Esophagus (tissue), 2 donors: ENCODE results near the gene XAB2. TPM values are rescaled to one million over a fixed set of nuclear protein-coding genes. Genes with fewer than 3 reads are reported as not detected.

Experiments
- H3K27ac ChIP-seq, 2 donors: one replicate each; pipeline ENCODE4 v1.5.1; 2013; ENCODE audit warnings: low read depth in 2 of 2, mild to moderate bottlenecking in 2 of 2, inconsistent platforms in 1 of 2, low read length in 1 of 2, moderate library complexity in 1 of 2
- H3K27me3 ChIP-seq, 2 donors: one replicate each; pipeline ENCODE4 v1.6.1; 2013; ENCODE audit warnings: low read length in 2 of 2, control low read depth in 1 of 2, mild to moderate bottlenecking in 1 of 2; ENCODE audit not compliant: insufficient read depth in 2 of 2, control insufficient read depth in 1 of 2
- H3K36me3 ChIP-seq, 2 donors: one replicate each; pipeline ENCODE4 v1.6.1; 2013; ENCODE audit warnings: low read length in 1 of 2; ENCODE audit not compliant: control insufficient read depth in 2 of 2, insufficient read depth in 2 of 2
- H3K4me1 ChIP-seq, 2 donors: one replicate each; pipeline ENCODE4 v1.6.1; 2013; ENCODE audit warnings: low read length in 1 of 2; ENCODE audit not compliant: control insufficient read depth in 2 of 2, insufficient read depth in 2 of 2
- H3K4me3 ChIP-seq, 2 donors: one replicate each; pipeline ENCODE4 v1.5.1; 2013; ENCODE audit warnings: low read length in 2 of 2, mild to moderate bottlenecking in 2 of 2, low read depth in 1 of 2, moderate library complexity in 1 of 2
- H3K9me3 ChIP-seq, 2 donors: one replicate each; pipeline ENCODE4 v1.6.1; 2013; ENCODE audit warnings: mild to moderate bottlenecking in 2 of 2, low read depth in 1 of 2, low read length in 1 of 2, moderate library complexity in 1 of 2; ENCODE audit not compliant: control insufficient read depth in 2 of 2, insufficient read depth in 1 of 2
- WGBS, 2 donors: extraction: QIAGEN DNeasy Blood & Tissue Kit; methylation state at CpG; one replicate each; pipeline ENCODE4 v1.1.7; 2013; 5-methylcytosine and 5-hydroxymethylcytosine counted together
- polyA plus RNA-seq, 2 donors: library from polyadenylated mRNA; stranded (reverse); fragments of 200-250 nt; gene quantifications; one replicate each; pipeline ENCODE4 v1.2.3, GENCODE V29; 2013
- donor health status: healthy with polysubstance abuse.
- donor health status: Bipolar disorder and iron deficiency.

XAB2 gene
- polyA plus RNA-seq, 2 donors: 26.9 to 28.1 TPM

GRCh38 chr19:7668842-7669241 is 39.5 kb upstream of the XAB2 start, which contains the start of gene RETN:
TSS of gene RETN (plus strand) at chr19:7669049. CDS start at chr19:7669327, 278 bp downstream.
- H3K27me3 ChIP-seq: no peaks in the 10 kb centered on the region
- H3K4me1 ChIP-seq: no peaks in the 10 kb centered on the region
- 62 to 68% methylated on average over 9 of the region's 9 CpGs for WGBS, 2 donors
- H3K36me3 ChIP-seq: no peaks in the 10 kb centered on the region
- no peak within 1 kb of the TSS for H3K27ac ChIP-seq
- no peaks in the 10 kb centered on the region for H3K9me3 ChIP-seq
- no peak within 1 kb of the TSS for H3K4me3 ChIP-seq

- no peaks in the 10 kb centered on the region for H3K9me3 ChIP-seq
These were observed 35.7 kb upstream of the XAB2 start for GRCh38 chr19:7665076-7665475.

GRCh38 chr19:7663706-7664105 is 34.4 kb upstream of the XAB2 start:
- WGBS, 2 donors: 69 to 71% methylated on average over 7 of the region's 7 CpGs
- H3K27me3 ChIP-seq: no peaks in the 10 kb centered on the region
- no peak overlapping the region for H3K27ac ChIP-seq
- H3K9me3 ChIP-seq: no peaks in the 10 kb centered on the region
- no peaks in the 10 kb centered on the region for H3K36me3 ChIP-seq
- no peaks in the 10 kb centered on the region for H3K4me1 ChIP-seq
- no peak overlapping the region for H3K4me3 ChIP-seq

More at GRCh38 chr19:7665076-7665475, 35.7 kb upstream of the XAB2 start:
- WGBS, 2 donors: 27 to 36% methylated on average over 4 of the region's 4 CpGs
- Histone ChIP-seq H3K4me3 (no peak overlapping the region), H3K4me1 (no peaks in the 10 kb centered on the region), H3K36me3 (no peaks in the 10 kb centered on the region), H3K27ac (no peak overlapping the region), H3K27me3 (no peaks in the 10 kb centered on the region)

- WGBS, 2 donors: 68 to 75% methylated on average over 14 of the region's 14 CpGs
- H3K9me3 ChIP-seq: no peaks in the 10 kb centered on the region
- H3K36me3 ChIP-seq: no peaks in the 10 kb centered on the region
- H3K4me3 ChIP-seq: no peak overlapping the region
- no peaks in the 10 kb centered on the region for H3K27me3 ChIP-seq
- H3K27ac ChIP-seq: no peak overlapping the region
- no peaks in the 10 kb centered on the region for H3K4me1 ChIP-seq
These were observed 33.3 kb upstream of the XAB2 start for GRCh38 chr19:7662657-7663056.

GRCh38 chr19:7661744-7662538 is 32.6 kb upstream of the XAB2 start:
- Histone ChIP-seq H3K27ac (no peak overlapping the region), H3K9me3 (no peaks in the 10 kb centered on the region), H3K36me3 (no peaks in the 10 kb centered on the region), H3K4me1 (no peaks in the 10 kb centered on the region), H3K4me3 (no peak overlapping the region), H3K27me3 (no peaks in the 10 kb centered on the region)
- 78% methylated on average over 8 of the region's 8 CpGs for WGBS, 2 donors

GRCh38 chr19:7658219-7658686 is 28.9 kb upstream of the XAB2 start:
- WGBS, 2 donors: 32 to 43% methylated on average over 9 of the region's 9 CpGs

GRCh38 chr19:7657131-7657751 is 27.9 kb upstream of the XAB2 start:
- WGBS, 2 donors: 32 to 38% methylated on average over 14 of the region's 14 CpGs
- Histone ChIP-seq H3K27ac (no peak overlapping the region), H3K9me3 (no peaks in the 10 kb centered on the region), H3K4me1 (no peaks in the 10 kb centered on the region), H3K4me3 (no peak overlapping the region), H3K36me3 (no peaks in the 10 kb centered on the region), H3K27me3 (no peaks in the 10 kb centered on the region)

More at GRCh38 chr19:7658219-7658686, 28.9 kb upstream of the XAB2 start:
- Histone ChIP-seq H3K4me1 (no peaks in the 10 kb centered on the region), H3K36me3 (no peaks in the 10 kb centered on the region), H3K27me3 (no peaks in the 10 kb centered on the region), H3K9me3 (no peaks in the 10 kb centered on the region), H3K4me3 (no peak overlapping the region), H3K27ac (no peak overlapping the region)

GRCh38 chr19:7655581-7655980 is 26.2 kb upstream of the XAB2 start:
- Histone ChIP-seq H3K27ac (no peak overlapping the region), H3K9me3 (no peaks in the 10 kb centered on the region), H3K36me3 (no peaks in the 10 kb centered on the region), H3K27me3 (no peaks in the 10 kb centered on the region), H3K4me1 (no peaks in the 10 kb centered on the region), H3K4me3 (no peak overlapping the region)
- 74 to 78% methylated on average over 8 of the region's 8 CpGs for WGBS, 2 donors

- H3K36me3 ChIP-seq: no peaks in the 10 kb centered on the region
- no peak overlapping the region for H3K27ac ChIP-seq
- no peaks in the 10 kb centered on the region for H3K4me1 ChIP-seq
- WGBS, 2 donors: 37 to 45% methylated on average over 8 of the region's 8 CpGs
- no peaks in the 10 kb centered on the region for H3K27me3 ChIP-seq
- H3K4me3 ChIP-seq: no peak overlapping the region
- H3K9me3 ChIP-seq: no peaks in the 10 kb centered on the region
These were observed 25.1 kb upstream of the XAB2 start for GRCh38 chr19:7654401-7654800.
